OCI-LY3 (cell line): ENCODE measurements around the gene CTSL.

Experiments used
- CTCF ChIP-seq: fragments of 200-600, 300-600 bp; sonication (generic); IDR thresholded peaks from 2 replicates; pipeline ENCODE4 v1.5.1; 2014; ENCODE audit warnings: antibody characterized with exemption, low read length, low read depth
- EZH2phosphoT487 ChIP-seq: fragments of 200-600 bp; shearing (Covaris generic); IDR thresholded peaks from 2 replicates; pipeline ENCODE4 v1.6.1; 2018; ENCODE audit warnings: antibody characterized with exemption, mixed run types, low read depth

GRCh38 chr9:87731321-87731720, 5.4 kb downstream of the CTSL start:
- TF ChIP-seq CTCF, result no peak
- TF ChIP-seq EZH2phosphoT487, result no peak
